ENCODE measurements around the gene PCNX3.

The PCNX3 gene

DNA sequence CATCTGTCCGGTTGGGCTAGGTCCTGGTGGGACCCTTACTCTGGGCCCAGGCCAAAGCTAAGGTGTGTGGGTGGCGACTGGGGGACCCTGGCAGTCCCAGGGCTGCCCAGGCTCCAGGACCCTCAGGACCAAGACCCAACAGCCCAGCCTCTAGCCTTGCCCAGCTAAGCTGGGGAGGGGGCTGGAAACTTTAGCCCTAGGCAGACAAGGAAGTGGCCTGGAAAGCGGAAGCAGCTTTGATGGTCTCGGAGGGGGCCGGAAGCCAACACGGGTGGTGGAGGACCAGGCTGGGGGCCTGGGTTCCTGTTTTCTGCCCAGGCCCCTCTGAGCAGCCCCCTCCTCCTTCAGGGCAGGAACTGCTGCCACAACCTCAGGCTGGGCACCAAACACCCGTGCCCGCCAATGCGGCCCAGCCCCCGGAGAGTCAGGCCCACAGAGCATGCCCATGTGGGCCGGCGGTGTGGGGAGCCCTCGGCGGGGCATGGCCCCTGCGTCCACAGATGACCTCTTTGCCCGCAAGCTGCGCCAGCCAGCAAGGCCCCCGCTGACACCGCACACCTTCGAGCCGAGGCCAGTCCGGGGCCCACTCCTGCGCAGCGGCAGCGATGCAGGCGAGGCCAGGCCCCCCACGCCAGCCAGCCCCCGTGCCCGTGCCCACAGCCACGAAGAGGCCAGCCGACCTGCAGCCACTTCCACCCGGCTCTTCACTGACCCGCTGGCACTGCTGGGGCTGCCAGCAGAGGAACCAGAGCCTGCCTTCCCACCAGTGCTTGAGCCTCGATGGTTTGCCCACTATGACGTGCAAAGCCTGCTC lies 25.1 kb downstream of the PCNX3 start:
- no peak for DNase-seq (ENCODE audit: low spot score)

DNA sequence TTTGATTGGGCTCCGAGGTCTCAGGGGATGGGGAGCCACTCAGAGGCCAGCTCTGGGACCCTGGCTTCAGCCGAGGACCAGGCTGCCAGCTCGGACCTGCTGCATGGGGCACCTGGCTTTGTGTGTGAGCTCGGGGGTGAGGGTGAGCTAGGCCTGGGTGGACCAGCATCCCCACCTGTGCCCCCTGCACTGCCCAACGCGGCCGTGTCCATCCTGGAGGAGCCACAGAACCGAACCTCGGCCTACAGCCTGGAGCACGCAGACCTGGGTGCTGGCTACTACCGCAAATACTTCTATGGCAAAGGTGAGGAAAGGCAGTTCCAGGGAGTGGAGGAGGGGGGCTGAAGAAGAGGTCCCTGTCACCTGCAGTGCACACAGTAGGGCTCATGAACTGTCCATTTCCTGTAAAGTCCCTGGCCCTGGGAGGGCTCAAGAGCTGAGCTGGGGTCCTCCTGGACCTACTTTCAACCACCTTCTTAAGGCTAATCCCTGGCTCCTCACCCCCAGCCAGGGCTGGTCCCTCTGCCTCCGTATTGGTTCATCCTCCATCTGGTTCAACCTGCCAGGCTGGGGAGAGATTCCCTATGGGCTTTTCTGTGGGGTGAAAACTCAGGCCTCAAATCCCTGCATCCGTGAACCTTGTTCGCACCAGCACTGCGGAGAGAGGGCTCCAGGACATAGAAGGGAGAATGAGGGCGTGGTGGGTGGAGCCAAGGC lies 25.9 kb downstream of the PCNX3 start:
- no peak for DNase-seq (ENCODE audit: low spot score)

DNA sequence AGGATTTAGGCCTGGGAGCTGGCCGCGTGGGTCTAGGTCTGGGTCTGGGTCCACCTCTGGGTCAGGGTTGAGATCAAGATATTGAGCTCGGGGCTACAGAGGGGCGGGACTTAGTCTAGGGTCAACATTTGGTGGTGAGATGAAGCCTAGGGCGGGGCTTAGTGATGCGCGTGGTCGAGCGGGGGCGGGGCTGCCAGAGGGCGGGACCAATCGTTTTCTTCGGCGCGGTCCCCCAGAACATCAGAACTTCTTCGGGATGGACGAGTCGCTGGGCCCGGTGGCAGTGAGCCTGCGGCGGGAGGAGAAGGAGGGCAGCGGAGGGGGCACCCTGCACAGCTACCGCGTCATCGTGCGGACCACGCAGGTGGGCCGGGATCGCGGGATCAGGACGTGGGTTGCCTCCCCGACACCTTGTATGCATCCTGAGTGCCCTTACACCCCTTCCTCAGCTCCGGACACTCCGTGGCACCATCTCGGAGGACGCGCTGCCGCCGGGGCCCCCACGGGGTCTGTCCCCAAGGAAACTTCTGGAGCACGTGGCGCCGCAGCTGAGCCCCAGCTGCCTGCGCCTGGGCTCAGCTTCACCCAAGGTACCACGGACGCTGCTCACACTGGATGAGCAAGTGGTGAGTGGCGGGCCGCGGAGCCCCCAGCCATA lies 26.6 kb downstream of the PCNX3 start:
- DNase-seq (ENCODE audit: low spot score), result no peak

DNA sequence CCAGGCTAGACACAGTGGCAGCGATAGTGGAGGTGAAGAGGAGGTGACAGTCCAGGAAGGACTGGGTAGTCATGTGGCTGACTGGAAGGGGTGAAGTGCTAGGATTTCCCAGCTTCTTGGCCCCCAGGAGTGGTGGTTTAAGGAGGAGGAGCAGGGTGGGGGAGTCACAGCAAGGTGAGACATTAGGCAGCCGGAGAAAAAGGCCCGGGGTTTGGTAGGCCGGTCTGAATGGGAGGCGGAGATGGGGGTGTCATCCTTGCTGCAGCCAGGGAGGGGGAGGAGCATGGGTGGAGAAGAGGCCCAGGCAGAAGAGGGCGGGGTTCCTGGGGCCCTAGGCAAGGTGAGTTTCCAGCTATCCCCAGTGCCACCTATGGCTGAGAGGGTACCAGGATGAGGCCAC lies 28.4 kb downstream of the PCNX3 start:
- no peak for DNase-seq (ENCODE audit: low spot score)

DNA sequence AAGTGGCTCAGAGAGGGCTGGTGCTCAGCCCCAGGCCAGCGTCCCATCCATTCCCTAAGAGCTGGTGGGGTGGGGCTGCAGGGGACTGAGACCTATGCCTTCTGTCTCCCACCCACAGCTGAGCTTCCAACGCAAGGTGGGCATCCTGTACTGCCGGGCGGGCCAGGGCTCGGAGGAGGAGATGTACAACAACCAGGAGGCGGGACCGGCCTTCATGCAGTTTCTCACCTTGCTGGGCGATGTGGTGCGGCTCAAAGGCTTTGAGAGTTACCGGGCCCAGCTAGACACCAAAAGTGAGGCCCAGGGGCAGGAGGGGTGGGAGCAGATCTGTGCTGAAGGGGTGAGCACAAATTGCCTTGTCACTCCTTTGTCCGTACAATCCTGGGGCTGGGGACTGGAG lies 29.3 kb downstream of the PCNX3 start:
- DNase-seq (ENCODE audit: low spot score), result no peak

DNA sequence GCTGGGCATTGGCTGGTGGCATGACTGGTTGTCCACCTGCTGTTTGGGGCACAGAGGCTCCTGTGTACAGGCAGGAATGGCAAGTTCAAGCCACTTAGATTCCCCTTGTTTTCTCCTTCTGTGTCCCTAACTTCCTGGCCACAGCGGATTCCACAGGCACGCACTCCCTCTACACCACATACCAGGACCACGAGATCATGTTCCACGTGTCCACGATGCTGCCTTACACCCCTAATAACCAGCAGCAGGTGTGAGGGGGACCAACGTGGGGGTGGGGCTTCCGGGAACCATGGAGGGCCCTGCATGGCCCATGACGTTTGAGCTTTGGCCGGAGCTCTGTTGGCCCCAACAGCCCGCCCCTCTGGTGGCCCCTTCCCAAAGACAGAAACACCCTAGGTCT lies 30.1 kb downstream of the PCNX3 start:
- DNase-seq (ENCODE audit: low spot score), result no peak

DNA sequence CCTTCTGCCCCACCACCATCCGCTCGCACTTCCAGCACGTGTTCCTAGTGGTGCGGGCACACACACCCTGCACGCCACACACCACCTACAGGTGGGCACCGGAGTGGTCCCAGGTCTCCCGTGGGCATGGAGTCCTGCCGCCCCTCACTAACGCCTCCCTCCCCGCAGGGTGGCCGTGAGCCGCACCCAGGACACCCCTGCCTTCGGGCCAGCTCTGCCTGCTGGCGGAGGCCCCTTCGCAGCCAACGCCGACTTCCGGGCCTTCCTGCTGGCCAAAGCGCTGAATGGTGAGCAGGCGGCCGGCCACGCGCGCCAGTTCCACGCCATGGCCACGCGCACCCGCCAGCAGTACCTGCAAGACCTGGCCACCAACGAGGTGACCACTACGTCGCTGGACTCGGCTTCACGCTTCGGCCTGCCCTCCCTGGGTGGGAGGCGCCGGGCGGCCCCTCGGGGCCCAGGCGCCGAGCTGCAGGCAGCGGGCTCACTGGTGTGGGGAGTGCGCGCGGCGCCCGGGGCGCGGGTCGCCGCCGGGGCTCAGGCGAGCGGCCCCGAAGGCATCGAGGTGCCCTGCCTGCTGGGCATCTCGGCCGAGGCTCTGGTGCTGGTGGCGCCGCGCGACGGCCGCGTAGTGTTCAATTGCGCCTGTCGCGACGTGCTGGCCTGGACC lies 30.8 kb downstream of the PCNX3 start:
- DNase-seq (ENCODE audit: low spot score), result no peak

DNA sequence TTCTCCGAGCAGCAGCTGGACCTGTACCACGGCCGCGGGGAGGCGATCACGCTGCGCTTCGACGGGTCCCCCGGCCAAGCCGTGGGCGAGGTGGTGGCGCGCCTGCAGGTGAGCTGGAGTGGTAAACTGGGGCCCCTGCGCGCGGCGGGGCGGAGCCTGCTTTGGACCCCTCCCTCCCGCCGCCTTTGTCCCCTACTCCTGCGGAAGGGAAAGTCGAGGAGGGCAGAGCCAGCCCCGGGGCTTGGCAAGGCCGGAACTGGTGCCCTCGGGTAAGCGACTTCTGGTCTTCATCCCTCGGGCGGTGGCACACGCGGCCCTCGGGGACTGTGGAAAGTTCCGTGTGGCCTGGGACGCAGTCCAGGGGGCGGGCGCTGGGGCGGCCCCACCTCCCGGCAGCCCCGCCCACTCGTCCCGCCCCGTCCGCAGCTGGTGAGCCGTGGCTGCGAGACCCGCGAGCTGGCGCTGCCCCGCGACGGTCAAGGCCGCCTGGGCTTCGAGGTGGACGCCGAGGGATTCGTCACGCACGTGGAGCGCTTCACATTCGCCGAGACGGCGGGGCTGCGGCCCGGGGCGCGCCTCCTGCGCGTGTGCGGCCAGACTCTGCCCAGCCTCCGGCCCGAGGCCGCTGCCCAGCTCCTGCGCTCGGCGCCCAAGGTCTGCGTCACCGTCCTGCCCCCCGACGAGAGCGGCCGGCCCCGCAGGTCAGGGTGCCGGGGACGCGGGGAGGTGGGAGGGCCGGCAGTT lies 31.6 kb downstream of the PCNX3 start:
- DNase-seq (ENCODE audit: low spot score), result no peak

DNA sequence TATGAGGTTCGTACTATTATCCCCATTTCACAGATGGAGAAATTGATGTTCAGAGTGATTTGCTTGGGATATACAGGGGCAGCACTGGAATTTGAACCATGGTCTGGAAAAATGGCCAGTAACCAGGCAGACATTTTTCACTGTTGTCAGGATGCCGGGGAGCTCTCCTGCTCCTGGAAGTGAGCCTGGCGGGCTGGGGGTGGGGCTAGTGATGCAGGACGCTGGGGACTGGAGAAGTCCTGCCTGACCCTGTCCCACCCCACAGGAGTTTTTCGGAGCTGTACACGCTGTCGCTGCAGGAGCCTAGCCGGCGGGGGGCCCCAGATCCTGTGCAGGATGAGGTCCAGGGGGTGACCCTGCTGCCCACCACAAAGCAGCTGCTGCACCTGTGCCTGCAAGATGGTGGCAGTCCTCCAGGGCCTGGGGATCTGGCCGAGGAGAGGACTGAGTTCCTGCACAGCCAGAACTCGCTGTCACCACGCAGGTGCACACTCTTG lies 33.5 kb downstream of the PCNX3 start:
- no peak for DNase-seq (ENCODE audit: low spot score)

DNA sequence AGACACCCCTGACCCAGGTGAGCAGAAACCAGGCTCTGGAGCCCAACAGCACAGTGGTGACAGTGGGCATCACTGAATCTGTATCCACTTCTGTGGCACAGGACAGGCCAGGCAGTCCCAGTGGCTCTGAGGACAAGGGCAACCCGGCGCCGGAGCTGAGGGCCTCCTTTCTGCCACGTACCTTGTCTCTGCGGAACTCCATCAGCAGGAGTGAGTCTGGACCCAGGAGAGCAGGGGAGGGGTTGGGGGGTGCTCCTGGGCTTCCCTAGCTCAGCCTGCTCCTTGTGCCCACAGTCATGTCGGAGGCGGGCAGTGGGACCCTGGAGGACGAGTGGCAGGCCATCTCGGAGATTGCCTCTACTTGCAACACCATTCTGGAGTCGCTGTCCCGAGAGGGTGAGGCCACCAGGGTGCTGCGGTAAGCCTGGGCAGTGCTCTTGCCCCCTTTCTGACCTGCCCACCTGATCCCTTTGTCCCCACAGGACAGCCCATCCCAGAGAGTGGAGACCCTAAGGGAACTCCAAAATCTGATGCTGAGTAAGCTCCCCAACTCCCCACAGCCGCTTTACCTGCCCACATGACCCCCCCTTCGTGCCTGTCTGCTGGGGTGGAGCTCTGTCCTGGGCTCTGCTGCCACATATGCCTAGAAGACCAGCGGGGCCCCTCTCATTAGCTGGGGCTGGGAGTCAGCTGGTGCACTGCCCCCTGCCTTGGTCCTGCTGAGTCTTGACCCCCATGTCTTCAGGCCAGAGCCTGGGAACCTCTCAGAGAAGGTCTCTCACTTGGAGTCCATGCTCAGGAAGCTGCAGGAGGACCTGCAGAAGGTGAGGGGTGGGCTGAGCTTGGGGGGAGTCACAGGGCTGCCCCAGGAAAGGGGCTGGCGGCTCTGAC lies 34.3 kb downstream of the PCNX3 start:
- no peak for DNase-seq (ENCODE audit: low spot score)

DNA sequence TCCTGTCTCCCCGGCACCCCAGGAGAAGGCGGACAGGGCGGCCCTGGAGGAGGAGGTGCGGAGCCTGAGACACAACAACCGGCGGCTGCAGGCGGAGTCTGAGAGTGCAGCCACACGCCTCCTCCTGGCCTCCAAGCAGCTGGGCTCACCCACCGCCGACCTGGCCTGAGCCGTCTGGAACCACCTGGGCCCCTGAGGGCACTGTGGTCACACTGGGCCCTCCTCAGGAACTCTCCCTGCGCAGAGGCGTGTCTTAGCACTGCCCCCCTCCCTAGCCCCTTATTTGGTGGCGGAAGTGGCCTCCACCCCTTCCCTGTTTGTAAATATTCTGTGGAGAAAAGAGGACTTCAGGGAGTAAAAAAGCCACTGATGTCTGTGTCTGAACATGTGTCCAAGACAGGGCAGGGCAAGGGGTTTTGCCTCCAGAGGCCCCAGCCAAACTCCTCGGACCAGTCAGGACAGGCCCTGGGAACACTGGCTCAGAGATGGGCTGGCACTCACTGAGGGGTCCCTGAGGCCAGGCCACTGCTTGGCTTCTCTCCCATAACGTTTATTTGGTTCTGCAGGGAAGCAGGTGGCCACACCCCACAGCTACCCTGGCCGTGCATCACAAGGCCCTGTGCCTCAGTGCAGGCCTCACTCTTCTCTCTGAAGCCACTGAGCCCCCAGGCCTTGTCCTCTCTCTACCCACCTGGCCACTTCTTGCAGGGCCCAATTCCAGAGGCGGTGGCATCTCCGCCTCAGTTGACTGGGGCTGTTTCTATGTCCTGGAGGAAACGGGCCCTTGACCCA lies 35.2 kb downstream of the PCNX3 start:
- DNase-seq (ENCODE audit: low spot score), result no peak

DNA sequence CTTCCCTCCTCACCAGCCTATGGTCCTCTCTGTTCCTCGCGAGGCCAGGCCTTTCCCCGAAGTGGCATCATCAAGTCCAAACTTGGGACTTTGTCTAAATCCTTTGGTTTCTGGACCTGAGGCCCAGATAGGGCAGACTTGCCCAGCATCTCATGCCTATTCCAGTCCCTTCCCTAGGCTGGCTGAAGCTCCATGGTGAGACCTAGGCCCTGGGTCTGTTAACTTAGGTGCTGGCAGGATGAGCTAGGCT lies 35.7 kb downstream of the PCNX3 start:
- no peak for DNase-seq (ENCODE audit: low spot score)

DNA sequence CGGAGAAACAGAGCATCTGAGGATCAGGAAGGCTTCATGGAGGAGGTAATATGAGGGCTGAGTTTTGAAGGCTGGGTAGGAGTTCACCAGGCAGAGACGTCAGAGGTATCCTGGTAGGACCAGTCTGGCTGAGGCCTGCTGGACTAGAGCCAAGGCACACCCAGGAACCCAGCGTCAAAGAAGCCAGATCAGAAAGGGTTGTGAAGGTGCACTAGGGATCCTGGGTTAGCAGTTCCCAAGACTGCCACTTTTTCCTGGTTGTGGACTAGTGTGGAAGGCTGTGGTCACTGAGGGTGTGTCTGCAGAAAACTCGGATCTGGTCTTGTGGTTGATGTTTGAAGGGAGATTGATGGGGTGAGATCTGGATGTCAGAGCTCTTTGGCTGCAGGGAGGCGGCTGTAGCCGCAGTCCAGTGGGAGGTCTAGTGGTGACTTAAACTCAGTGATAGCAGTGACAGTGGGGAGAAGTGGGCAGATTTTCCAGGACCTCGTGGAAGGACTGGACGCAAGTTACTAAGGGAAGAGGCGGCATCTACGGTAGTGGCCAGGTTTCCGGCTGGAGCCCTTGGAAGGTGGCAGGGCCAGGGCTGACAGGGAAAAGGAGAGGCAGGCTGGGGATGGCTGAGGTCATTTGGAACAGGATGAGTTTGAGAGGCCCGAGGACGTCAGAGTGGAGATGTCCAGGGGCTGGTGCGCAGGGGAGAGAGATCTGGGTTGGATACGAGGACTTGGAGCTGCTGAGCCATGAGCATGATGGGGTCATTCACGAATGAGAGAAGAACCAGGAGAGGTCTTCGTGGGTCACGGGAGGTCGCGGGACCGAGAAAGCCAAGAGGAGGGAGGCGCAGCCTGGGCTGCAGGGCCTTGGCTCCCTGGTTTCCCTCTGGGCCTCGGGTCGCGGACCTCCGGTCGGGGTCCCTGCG lies 36.3 kb downstream of the PCNX3 start:
- no peak for DNase-seq (ENCODE audit: low spot score)

DNA sequence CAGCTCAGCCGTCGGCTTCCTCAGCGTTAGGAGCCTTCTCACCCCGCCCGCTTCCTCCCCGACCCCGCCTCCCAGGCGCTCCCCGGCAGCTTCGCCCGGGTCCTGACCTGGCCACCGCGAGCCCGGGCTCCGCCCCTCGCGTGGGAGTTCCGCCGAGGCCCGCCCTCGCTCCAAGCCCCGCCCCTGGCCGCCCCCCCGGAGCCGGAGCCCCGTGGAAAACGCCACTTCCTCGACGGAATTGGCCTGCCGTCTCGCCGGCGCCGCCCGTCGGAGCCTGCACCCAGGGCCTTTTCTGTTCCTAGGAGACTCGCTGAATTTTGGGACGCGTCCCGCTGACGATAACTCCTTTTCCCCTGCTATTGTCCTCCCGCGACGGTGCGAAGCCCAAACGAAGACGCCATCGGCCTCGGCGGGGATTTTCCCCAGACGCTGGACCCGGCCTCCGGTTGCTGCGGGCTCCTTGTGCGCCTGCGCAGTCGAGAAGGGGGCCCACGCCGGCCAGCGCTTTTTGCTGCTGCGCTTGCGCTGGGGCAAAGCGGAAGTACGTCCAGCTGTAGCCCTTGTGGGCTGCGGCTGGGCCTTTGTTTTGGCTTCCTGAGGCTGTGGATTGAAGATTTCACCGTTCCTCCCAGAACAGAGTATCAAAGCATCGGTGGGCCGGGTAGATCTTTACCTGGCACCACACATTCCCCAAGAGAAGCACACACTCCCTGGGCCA lies 37.1 kb downstream of the PCNX3 start:
- DNase-seq (ENCODE audit: low spot score), result peak; percentile 98

DNA sequence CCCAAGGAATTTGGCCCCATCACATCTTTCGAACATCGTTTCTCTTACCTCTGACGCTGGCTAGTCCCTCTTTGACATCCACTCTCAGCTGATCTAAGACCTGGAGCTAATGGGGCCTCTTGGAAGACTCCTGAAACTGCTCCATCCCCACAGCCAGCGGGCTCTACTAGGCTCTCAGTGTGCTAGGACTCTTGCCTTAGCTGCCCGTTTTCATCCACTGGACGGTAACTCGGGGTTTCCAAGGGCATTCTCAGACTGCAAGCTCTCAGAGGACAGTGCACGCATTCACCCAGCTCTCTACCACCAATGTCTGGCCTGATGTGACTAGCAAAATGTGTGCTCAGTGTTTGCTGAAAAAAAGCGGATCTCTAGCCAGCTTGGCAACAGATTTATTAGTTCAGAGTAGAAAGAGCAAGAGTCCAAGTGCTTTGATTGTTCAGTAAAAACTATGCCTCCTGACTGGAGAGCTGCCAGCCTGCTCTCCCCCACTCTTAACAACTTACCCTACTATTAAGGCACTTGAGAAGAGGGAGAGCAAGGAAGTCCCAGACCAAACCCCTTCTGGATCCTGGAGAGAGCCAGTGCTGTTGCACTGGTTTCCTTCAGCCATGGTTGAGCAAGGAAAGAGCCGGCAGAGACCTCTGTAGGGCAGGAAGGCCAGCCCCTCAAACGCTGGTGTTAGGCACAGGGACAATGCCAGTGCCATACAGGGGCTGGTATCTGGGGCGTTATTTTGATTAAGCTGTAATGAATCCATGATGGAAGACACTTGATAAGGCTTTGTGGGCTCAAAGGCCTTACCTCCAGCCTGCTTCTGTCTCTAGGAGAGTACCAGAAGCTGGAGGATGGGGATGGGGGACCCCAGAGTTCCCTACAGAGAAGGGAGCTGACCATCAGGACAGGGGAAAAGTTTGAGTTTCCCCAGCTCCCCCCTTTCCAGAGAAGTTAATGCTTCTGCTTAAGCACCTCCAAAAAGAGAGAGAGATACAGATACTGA lies 38.0 kb downstream of the PCNX3 start:
- DNase-seq (ENCODE audit: low spot score), result no peak

DNA sequence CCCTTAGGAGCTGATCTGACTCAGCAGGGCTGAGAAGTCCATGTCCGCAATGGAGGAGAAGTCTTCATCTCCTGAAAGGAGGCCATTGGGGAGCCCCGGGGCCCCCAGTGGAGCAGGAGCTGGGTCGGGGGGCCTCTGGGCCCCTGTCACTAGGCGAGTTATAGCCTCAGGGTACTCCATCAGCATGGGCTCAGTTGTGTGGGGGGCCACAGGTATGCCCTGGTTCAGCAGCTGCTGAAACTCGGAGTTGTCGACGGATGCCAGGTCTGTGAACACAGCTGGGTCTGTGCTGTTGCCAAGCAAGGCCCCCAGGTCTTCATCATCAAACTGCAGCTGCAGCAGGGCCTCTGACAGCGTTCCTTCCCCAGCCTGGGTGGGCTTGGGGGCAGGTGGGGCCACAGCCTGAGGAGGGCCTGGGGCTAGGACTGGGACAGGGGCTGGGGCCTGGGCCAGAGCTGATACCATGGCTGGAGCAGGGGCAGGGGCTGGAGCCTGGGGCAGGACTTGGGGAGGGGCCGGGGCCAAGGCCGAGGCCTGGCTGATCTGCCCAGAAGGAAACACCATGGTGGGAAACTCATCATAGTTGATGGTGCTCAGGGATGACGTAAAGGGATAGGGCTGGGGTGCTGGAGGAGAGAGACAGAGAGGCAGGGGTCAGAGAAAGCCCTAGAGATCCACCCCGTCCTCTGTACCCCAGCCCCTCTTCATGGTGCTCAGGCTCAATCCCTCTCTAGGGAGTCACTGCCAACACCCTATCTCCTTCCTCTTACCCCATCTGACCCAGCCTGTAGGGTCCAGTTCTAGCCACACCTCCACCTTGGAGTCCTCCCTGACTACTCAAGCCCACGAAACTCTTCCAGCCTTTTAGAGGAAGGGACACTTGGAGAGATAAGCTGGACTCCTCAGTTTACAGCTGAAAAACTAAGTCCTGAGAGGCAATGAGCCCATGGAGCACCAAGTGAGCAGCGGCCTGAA lies 39.1 kb downstream of the PCNX3 start:
- no peak for DNase-seq (ENCODE audit: low spot score)

Measured in COLO829 (cell line).